Activated naive CD8-positive, alpha-beta T cell treated with anti-CD3 and anti-CD28 coated beads for 36 hours (primary cell): ENCODE measurements around the gene NPM1. TPM values are rescaled to one million over a fixed set of nuclear protein-coding genes. Genes with fewer than 3 reads are reported as not detected.
A peak's percentile ranks its signal among the peaks of the same experiment; 100 is the strongest.
"Not testable (repeated sequence)": the region's sequence is repeated elsewhere in the genome, so short reads cannot be mapped to it uniquely, and the experiment has no call there.

ENCODE experiments used
- DNase-seq: peaks from one replicate; pipeline ENCODE4 v3.0.0; 2021
- H3K27ac Mint-ChIP-seq: one replicate; pipeline ENCODE4 v1.8.0; 2022; ENCODE audit warnings: mild to moderate bottlenecking, moderate library complexity, mixed read lengths
- H3K27me3 Mint-ChIP-seq: one replicate; pipeline ENCODE4 v1.8.0; 2022; ENCODE audit warnings: mild to moderate bottlenecking, mixed read lengths
- H3K36me3 Mint-ChIP-seq: one replicate; pipeline ENCODE4 v1.8.0; 2021; ENCODE audit warnings: mild to moderate bottlenecking, mixed read lengths
- H3K4me1 Mint-ChIP-seq: one replicate; pipeline ENCODE4 v1.8.0; 2021; ENCODE audit warnings: mixed read lengths
- H3K4me3 Mint-ChIP-seq: one replicate; pipeline ENCODE4 v1.8.0; 2022; ENCODE audit warnings: mild to moderate bottlenecking, moderate library complexity, mixed read lengths
- H3K9me3 Mint-ChIP-seq: one replicate; pipeline ENCODE4 v1.8.0; 2022; ENCODE audit warnings: mixed read lengths
- total RNA-seq, 2 experiments: library from RNA; stranded (reverse); gene quantifications; one replicate each; pipeline ENCODE4 v1.2.3, GENCODE V29; 2021

Gene NPM1, protein sequence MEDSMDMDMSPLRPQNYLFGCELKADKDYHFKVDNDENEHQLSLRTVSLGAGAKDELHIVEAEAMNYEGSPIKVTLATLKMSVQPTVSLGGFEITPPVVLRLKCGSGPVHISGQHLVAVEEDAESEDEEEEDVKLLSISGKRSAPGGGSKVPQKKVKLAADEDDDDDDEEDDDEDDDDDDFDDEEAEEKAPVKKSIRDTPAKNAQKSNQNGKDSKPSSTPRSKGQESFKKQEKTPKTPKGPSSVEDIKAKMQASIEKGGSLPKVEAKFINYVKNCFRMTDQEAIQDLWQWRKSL
- 1,000 to 10,000 TPM; 4,728 to 4,890 TPM for total RNA-seq

DNA sequence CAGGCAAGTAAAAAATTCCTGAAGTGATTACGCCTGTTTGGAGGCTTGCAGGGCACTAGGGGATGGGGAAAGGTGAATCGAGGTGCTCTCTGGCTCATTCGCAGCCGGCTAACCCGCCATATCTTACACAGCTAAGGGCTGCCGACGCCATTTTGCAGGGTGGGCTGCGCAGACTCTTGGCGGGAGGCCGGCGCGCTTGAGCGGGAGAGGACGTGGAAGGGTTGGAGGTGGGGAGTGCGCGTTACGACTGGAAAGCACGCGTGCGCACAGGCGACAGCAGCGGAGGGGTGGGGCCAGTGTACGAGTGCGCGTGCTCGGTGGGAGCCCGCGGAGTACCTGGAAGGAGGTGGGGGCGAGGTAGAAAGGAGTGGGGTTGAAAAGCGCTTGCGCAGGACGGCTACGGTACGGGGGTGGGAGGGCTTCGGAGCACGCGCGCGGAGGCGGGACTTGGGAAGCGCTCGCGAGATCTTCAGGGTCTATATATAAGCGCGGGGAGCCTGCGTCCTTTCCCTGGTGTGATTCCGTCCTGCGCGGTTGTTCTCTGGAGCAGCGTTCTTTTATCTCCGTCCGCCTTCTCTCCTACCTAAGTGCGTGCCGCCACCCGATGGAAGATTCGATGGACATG is at the start of gene NPM1:
TSS of gene NPM1 (plus strand) at position 505 of the 625 bp plus-strand sequence. CDS start at position 605, 100 bp downstream.
- DNase-seq: peak; percentile 99
- H3K36me3 Mint-ChIP-seq: peaks cover 52% of the 10 kb centered on the region
- H3K4me1 Mint-ChIP-seq: peaks cover 61% of the 10 kb centered on the region
- peak within 1 kb of the TSS; percentile 100 for H3K27ac Mint-ChIP-seq
- peaks cover 25% of the 10 kb centered on the region for H3K27me3 Mint-ChIP-seq
- H3K4me3 Mint-ChIP-seq: peak within 1 kb of the TSS; percentile 99
- peaks cover 7% of the 10 kb centered on the region for H3K9me3 Mint-ChIP-seq

DNA sequence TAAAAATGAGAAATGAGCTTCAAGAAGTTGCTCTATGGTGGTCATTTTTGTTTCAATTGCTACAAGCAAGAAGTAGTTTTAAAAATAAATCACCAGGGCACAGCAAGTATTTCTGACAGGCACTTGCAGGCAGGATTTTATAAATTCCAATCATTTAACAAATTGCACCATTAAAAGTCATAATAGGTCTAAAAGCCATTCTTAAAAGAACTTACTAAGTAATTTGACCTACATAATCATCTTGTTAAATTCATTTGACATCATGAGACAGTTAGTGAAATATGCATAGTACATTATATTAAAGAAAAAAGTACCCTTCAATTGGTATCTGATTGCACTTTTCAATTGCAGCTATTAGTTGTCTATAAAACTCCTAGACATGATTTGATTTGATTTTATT is 47.6 kb upstream of the NPM1 start:
- peaks cover 11% of the 10 kb centered on the region for H3K4me1 Mint-ChIP-seq
- H3K36me3 Mint-ChIP-seq: no peaks in the 10 kb centered on the region
- no peaks in the 10 kb centered on the region for H3K9me3 Mint-ChIP-seq
- H3K27me3 Mint-ChIP-seq: peaks cover 39% of the 10 kb centered on the region
- no peak for DNase-seq
- no peak overlapping the region for H3K4me3 Mint-ChIP-seq
- H3K27ac Mint-ChIP-seq: no peak overlapping the region

DNA sequence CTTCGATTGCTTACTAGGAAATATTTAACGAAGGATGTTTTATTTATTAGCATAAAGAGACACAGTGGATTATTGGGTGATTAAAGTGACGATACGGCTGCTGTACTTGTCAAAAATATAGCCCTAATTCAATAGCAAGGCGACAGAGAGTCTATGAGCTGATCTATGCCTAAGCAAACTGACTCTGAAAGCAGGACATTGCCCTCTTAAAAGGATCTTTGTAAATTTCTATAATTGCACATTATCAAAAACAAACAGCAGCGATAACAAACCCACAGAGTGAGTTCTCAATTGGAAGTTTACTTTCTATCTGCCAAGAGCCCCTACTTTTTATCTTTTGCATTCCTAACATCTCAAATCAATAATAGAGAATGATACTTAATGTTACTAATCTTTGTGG is 47.2 kb upstream of the NPM1 start:
- Mint-ChIP-seq H3K36me3 (no peaks in the 10 kb centered on the region), H3K9me3 (no peaks in the 10 kb centered on the region), H3K27ac (no peak overlapping the region), H3K27me3 (peaks cover 34% of the 10 kb centered on the region), H3K4me3 (no peak overlapping the region), H3K4me1 (peaks cover 11% of the 10 kb centered on the region)
- no peak for DNase-seq

DNA sequence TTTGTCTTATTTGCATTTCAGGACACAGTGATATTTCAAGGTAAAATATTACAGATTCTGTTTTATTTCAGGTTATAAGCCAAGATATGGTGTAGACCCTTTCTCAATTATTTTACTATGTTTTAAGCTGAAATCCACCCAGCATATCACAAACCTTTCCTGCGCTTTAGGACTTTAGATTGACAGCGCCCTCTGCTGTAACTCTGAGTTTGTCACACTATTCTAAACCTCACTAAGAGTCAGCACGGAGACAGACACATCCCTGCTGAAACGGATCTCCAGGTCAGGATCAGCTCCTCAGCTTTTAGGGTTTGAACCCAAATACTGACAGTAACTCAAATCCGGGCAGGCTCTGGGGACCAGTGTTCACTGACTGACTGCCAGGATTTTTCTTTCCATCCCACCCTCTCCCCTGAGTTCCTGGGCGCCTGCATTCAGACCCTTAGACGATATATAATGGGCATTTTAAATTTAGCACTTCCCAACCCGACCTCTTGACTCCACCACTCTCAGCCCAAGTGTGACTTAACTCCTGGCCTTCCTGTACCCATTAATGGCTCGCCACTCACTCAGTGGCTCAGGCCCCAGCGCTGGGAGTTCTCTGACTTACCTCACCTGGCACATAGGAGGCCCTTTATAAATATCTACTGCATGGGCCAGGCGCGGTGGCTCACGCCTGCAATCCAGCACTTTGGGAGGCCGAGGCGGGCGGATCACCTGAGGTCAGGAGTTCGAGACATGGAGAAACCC is 45.1 kb upstream of the NPM1 start:
- Mint-ChIP-seq H3K36me3 (no peaks in the 10 kb centered on the region), H3K4me3 (no peak overlapping the region), H3K27ac (no peak overlapping the region)

DNA sequence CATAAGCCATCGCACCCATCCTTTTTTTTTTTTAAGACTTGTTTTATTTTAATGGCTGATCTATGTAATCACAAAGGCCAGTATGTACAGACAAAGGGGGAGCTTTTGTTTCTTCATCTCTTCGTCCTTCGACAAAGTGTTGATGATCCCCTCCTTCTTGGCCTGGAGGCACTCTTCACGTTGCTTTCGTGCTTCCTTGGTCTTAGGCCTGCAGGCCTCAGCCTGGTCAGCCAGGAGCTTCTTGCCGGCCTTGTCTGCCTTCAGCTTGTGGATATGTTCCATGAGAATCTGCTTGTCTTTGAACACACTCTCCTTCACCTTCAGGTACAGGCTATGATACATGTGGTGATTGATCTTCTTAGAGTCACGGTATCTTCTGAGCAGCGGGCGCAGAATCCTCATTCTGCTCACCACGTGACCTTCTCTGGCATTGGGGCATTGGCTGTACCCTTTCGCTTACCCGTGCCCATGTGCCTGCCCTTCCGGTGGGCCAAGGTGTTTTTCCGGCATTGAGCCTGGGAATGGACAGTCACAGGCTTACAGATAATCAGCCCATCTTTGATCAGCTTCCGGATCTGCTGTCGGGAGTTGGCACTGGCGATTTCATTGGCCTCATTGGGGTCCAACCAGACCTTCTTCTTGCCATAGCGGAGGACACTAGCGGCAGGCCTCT is 42.6 kb upstream of the NPM1 start:
- H3K27me3 Mint-ChIP-seq: peaks cover 8% of the 10 kb centered on the region
- no peaks in the 10 kb centered on the region for H3K4me1 Mint-ChIP-seq

More for the DNA sequence above, 45.1 kb upstream of the NPM1 start:
- no peaks in the 10 kb centered on the region for H3K4me1 Mint-ChIP-seq
- H3K9me3 Mint-ChIP-seq: no peaks in the 10 kb centered on the region
- peaks cover 17% of the 10 kb centered on the region for H3K27me3 Mint-ChIP-seq
- DNase-seq: peak; percentile 16

DNA sequence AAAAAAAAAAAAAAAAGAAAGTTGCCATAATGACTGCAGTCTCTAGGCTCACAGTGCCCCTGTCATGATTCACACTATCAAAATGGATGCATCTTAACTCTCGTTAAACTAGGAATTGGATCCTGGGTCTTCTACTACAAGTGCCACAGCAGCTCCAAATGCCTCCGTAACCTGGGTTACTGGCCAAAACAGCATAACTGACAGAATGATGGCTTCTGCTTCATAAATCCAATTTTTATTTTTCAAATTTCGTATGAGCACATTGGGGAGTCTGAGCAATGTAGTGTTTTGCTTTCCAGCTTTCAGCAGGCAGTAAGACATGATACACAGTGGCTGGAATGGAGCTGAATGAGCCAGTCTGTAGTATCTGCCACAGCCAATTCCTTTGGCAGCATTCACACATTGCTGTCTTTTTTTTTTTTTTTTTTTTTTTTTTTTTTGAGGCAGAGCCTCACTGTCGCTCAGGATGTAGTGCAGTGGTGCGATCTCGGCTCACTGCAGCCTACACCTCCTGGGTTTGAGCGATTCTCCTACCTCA is 36.0 kb upstream of the NPM1 start:
- Mint-ChIP-seq H3K9me3 (peaks cover 2% of the 10 kb centered on the region), H3K36me3 (no peaks in the 10 kb centered on the region), H3K27me3 (peaks cover 5% of the 10 kb centered on the region), H3K27ac (no peak overlapping the region), H3K4me3 (no peak overlapping the region), H3K4me1 (peaks cover 12% of the 10 kb centered on the region)
- no peak for DNase-seq

More for the DNA sequence above, 42.6 kb upstream of the NPM1 start:
- no peak overlapping the region for H3K27ac Mint-ChIP-seq
- no peaks in the 10 kb centered on the region for H3K36me3 Mint-ChIP-seq
- DNase-seq: no peak
- no peaks in the 10 kb centered on the region for H3K9me3 Mint-ChIP-seq
- no peak overlapping the region for H3K4me3 Mint-ChIP-seq

DNA sequence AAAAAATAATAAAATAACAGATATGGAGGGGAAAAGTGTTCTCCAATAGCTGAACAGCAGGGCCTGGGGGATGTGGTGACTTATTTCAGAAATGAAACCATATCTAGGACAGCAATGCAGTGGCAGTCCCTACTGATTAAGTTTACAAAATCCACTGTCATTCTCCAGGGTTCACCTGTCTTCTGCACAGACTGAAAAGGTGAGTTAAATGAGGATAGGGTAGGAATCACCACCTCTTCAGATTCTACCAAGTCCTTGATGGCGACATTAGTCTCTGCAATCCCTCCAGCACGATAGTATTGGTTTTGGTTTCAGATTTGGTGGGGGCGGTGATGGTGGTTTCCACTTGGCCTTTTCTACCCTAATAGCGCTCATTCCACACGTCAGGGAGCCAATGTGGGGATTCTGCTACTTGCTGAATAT is 32.3 kb upstream of the NPM1 start:
- Mint-ChIP-seq H3K4me3 (no peak overlapping the region), H3K36me3 (no peaks in the 10 kb centered on the region), H3K27me3 (peaks cover 5% of the 10 kb centered on the region), H3K9me3 (peaks cover 2% of the 10 kb centered on the region), H3K27ac (no peak overlapping the region), H3K4me1 (peaks cover 12% of the 10 kb centered on the region)
- peak; percentile 71 for DNase-seq

DNA sequence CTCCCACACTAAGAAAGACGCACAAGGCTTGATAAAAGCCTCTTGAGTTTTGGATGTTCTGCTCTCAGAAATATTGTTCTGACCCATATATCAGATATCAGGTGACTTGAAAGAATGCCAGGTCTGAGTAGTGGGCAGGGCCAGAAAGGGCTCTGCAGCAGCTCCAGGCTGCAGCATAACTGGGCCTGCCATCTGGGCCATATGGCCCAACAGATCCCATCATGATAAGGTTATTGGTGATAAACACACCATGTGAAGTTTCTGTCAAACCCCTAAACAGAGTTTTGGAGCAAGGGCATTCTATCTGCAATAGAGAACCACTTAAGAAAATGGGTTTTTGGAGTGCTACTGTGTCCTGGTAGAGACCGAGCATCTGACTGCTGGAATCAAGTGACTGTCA is 29.8 kb upstream of the NPM1 start:
- DNase-seq: no peak
- H3K9me3 Mint-ChIP-seq: peaks cover 2% of the 10 kb centered on the region
- H3K4me1 Mint-ChIP-seq: peaks cover 12% of the 10 kb centered on the region
- no peaks in the 10 kb centered on the region for H3K36me3 Mint-ChIP-seq
- peaks cover 2% of the 10 kb centered on the region for H3K27me3 Mint-ChIP-seq
- no peak overlapping the region for H3K4me3 Mint-ChIP-seq
- H3K27ac Mint-ChIP-seq: no peak overlapping the region

DNA sequence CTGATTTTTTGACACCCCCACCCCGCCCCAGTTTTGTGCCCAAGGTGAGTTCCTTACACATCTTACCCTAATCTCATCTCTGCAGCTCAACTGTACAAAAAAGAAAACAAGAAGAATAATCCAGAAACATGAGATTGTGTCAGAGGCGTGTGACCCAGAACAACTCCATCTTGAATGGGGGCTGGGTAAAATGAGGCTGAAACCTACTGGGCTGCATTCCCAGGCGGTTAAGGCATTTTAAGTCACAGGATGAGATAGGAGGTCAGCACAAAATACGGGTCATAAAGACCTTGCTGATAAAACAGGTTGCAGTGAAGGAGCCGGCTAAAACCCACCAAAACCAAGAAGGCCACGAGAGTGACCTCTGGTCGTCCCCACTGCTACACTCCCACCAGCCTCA is 26.5 kb upstream of the NPM1 start:
- H3K36me3 Mint-ChIP-seq, H3K27ac Mint-ChIP-seq, H3K9me3 Mint-ChIP-seq, DNase-seq, H3K4me3 Mint-ChIP-seq, H3K4me1 Mint-ChIP-seq: not testable (repeated sequence)
- peaks cover 17% of the 10 kb centered on the region for H3K27me3 Mint-ChIP-seq

DNA sequence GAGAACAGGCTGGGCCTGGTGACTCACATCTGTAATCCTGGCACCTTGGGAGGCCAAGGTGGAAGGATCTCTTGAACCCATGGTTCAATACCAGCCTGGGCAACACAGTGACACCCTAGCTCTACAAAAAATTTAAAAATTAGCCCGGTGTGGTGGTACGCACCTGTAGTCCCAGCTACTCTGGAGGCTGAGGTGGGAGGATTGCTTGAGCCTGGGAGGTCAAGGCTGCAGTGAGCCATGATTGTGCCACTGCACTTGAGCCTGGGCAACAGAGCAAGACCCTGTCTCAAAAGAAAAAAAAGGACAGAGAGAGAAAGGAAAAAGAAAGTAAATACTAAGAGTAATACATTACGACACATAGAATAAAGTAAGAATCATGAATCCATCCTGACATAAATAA is 24.4 kb upstream of the NPM1 start:
- H3K9me3 Mint-ChIP-seq, H3K4me1 Mint-ChIP-seq, H3K27ac Mint-ChIP-seq, DNase-seq, H3K4me3 Mint-ChIP-seq, H3K36me3 Mint-ChIP-seq: not testable (repeated sequence)
- peaks cover 19% of the 10 kb centered on the region for H3K27me3 Mint-ChIP-seq

DNA sequence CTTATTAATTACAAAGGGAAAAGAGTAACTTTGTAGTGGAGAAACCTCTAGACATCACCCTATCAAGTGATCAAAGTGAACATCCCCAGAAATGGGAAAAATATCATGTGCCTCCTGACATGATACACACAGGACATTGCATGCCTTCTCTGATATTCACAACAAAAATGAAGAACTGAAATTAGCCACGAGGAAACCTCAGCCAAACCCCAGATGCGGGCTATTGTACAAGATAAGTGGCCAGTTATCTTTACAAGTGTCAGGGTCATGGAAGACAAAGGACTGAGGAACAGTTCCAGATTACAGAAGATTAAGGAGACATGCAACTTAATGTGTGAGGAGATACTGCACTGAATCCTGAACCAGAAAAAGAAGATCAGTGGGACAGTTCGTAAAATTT is 23.8 kb upstream of the NPM1 start:
- DNase-seq: no peak
- Mint-ChIP-seq H3K36me3 (no peaks in the 10 kb centered on the region), H3K4me3 (no peak overlapping the region), H3K27ac (no peak overlapping the region), H3K4me1 (peaks cover 4% of the 10 kb centered on the region), H3K9me3 (no peaks in the 10 kb centered on the region), H3K27me3 (peaks cover 19% of the 10 kb centered on the region)

DNA sequence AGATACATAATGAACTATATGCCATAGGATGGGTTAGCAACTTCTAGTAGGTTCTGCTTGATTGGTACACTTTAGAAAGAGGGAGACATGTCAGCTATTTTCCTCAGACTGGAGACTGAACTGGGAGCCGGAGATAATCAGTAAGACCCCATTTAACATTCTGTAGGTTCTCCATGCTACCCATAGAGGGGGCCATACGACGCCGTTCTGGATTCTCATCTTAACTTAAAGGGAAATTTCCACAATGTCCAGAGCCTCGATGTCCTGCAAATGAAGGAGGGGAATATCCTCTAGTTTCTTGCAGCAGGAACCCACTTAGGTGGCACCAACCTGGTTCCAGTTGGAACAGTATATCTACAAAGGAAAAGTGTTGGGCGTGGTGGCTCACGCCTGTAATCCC is 22.3 kb upstream of the NPM1 start:
- DNase-seq: no peak
- peaks cover 25% of the 10 kb centered on the region for H3K27me3 Mint-ChIP-seq
- no peaks in the 10 kb centered on the region for H3K36me3 Mint-ChIP-seq
- H3K4me1 Mint-ChIP-seq: peaks cover 4% of the 10 kb centered on the region
- H3K4me3 Mint-ChIP-seq: no peak overlapping the region
- H3K27ac Mint-ChIP-seq: no peak overlapping the region
- no peaks in the 10 kb centered on the region for H3K9me3 Mint-ChIP-seq

DNA sequence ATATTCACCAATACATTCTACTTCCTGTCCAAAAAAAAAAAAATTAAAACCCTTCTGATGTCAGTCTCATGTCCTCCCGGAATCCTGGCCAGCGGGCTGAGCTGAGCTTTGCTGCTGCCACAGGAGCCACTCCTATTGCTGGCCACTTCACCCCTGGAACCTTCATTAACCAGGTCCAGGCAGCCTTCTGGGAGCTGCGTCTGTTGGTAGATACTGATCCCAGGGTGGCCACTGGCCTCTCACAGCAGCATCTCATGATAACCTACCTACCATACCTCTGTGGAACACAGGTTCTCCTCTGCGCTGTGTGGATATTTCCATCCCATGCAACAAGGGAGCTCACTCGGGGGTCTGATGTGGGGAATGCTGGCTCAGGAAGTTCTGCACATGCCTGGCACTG is 21.0 kb upstream of the NPM1 start:
- H3K4me1 Mint-ChIP-seq: peaks cover 4% of the 10 kb centered on the region
- no peak for DNase-seq
- H3K27me3 Mint-ChIP-seq: peaks cover 32% of the 10 kb centered on the region
- H3K36me3 Mint-ChIP-seq: no peaks in the 10 kb centered on the region
- no peak overlapping the region for H3K4me3 Mint-ChIP-seq
- H3K9me3 Mint-ChIP-seq: no peaks in the 10 kb centered on the region
- no peak overlapping the region for H3K27ac Mint-ChIP-seq

DNA sequence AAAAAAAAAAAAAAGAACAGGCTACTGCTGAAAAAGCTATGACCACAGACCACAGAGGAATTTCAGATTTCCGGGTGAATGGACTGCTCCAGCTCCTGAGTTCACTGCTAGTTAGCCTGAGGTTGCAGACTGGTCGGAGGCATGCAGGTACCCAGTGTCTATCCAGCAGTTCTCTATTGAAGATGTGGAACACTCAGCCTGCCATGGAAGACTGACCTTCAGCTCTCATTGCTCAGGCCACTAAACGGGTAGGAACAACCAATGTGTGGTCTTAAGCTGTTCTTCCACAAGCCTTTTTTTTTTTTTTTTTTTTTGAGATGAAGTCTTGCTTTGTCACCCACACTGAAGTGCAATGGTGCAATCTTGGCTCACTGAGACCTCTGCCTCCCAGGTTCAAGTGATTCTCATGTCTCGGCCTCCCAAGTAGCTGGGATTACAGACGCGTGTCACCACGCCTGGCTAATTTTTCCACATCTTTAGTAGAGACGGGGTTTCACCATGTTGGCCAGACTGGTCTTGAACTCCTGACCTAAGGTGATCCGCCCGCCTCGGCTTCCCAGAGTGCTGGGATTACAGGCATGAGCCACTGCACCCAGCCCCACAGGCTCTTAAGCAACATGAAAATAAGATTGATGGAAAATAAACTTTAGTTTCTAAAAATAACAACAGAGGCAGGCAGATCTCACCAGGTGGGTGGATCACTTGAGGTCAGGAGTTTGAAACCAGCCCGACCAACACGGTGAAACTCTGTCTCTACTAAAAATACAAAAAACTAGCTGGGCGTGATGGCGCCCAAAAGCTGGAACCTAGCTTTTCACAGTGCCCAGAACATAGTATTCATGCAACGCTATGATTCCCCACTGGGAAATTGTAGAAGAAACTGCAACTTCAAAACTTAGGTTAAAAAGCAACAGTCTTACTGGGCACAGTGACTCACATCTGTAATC is 20.0 kb upstream of the NPM1 start:
- Mint-ChIP-seq H3K4me1 (peaks cover 4% of the 10 kb centered on the region), H3K9me3 (no peaks in the 10 kb centered on the region), H3K27me3 (peaks cover 32% of the 10 kb centered on the region), H3K36me3 (no peaks in the 10 kb centered on the region), H3K4me3 (no peak overlapping the region), H3K27ac (no peak overlapping the region)
- DNase-seq: no peak
